PC-9 (cell line): ENCODE measurements around the gene GLB1L2.

Experiments
- CTCF ChIP-seq: fragments of 200-600 bp; sonication (generic); conservative IDR thresholded peaks from 2 replicates; pipeline ENCODE4 v1.6.1; 2017; ENCODE audit warnings: mixed run types, antibody characterized with exemption, mild to moderate bottlenecking, moderate library complexity
- EZH2 ChIP-seq: fragments of 200-600 bp; sonication (generic); IDR thresholded peaks from 2 replicates; pipeline ENCODE4 v1.8.0; 2017; ENCODE audit warnings: antibody characterized with exemption, low read depth

GRCh38 chr11:134390706-134391569 is 59.1 kb downstream of the GLB1L2 start:
- TF ChIP-seq CTCF (0 out of 2 replicates have a peak, but pooled peaks have one; percentile 28), EZH2 (no peak)
